DND-41 (cell line): ENCODE results near the gene NTN4.

ENCODE experiments used
- ATAC-seq: fragments of 200-7000 bp; cut with Tn5 transposase; 3 replicates; pipeline ENCODE4 v1.9.1; 2021; ENCODE audit warnings: low read depth; ENCODE audit not compliant: insufficient read depth
- DNase-seq: peaks from one replicate; pipeline ENCODE4 v3.0.0-alpha.2; 2020
- H2AFZ ChIP-seq: 2 replicates; pipeline ENCODE4 v1.6.0; 2012; ENCODE audit warnings: low read depth, low read length
- H3K27ac ChIP-seq: 2 replicates; pipeline ENCODE4 v1.5.1; 2012; ENCODE audit warnings: low read length, inconsistent platforms
- H3K27me3 ChIP-seq: fragments of 200-600 bp; sonication (generic); 2 replicates; pipeline ENCODE4 v1.6.0; 2012; ENCODE audit warnings: low read length, mild to moderate bottlenecking, inconsistent platforms; ENCODE audit not compliant: insufficient read depth, poor library complexity
- H3K36me3 ChIP-seq: 2 replicates; pipeline ENCODE4 v1.5.1; 2012; ENCODE audit warnings: low read length, inconsistent platforms; ENCODE audit not compliant: insufficient read depth
- H3K4me1 ChIP-seq: 2 replicates; pipeline ENCODE4 v1.5.1; 2012; ENCODE audit warnings: mild to moderate bottlenecking, low read length; ENCODE audit not compliant: insufficient read depth
- H3K4me2 ChIP-seq: 2 replicates; pipeline ENCODE4 v1.6.0; 2012; ENCODE audit warnings: mild to moderate bottlenecking, moderate library complexity, low read length, inconsistent platforms; ENCODE audit not compliant: insufficient read depth
- H3K4me3 ChIP-seq, 2 experiments: fragments of 200-600 bp in 1 of 2; shearing (Covaris generic) in 1 of 2; 2 replicates each; pipeline ENCODE4 v1.5.1; 2012 to 2016; ENCODE audit warnings: inconsistent platforms in 2 of 2, low read length in 2 of 2, mild to moderate bottlenecking in 2 of 2, low read depth in 1 of 2, moderate library complexity in 1 of 2
- H3K79me2 ChIP-seq: 2 replicates; pipeline ENCODE4 v1.6.0; 2012; ENCODE audit warnings: low read length, inconsistent platforms; ENCODE audit not compliant: insufficient read depth
- H3K9ac ChIP-seq: 2 replicates; pipeline ENCODE4 v1.6.0; 2012; ENCODE audit warnings: low read depth, mild to moderate bottlenecking, inconsistent platforms, low read length, moderate library complexity
- H3K9me3 ChIP-seq: 2 replicates; pipeline ENCODE4 v1.5.1; 2012; ENCODE audit warnings: low read length, moderate library complexity, mild to moderate bottlenecking, inconsistent platforms; ENCODE audit not compliant: insufficient read depth, severe bottlenecking
- H4K20me1 ChIP-seq: 2 replicates; pipeline ENCODE4 v1.6.0; 2012; ENCODE audit warnings: low read length; ENCODE audit not compliant: insufficient read depth
- EZH2 ChIP-seq: IDR thresholded peaks from 3 replicates; pipeline ENCODE4 v1.6.1; 2012; ENCODE audit warnings: borderline replicate concordance, low read depth, mild to moderate bottlenecking, moderate library complexity, low read length, inconsistent platforms; ENCODE audit not compliant: severe bottlenecking
- TF ChIP-seq, protein P1 (sequence below): IDR thresholded peaks from 2 replicates; pipeline ENCODE4 v1.5.1; 2012; ENCODE audit warnings: borderline replicate concordance, low read length, moderate library complexity, mild to moderate bottlenecking; ENCODE audit not compliant: poor library complexity, severe bottlenecking; ENCODE audit errors: extremely low read depth

The NTN4 gene

DNA sequence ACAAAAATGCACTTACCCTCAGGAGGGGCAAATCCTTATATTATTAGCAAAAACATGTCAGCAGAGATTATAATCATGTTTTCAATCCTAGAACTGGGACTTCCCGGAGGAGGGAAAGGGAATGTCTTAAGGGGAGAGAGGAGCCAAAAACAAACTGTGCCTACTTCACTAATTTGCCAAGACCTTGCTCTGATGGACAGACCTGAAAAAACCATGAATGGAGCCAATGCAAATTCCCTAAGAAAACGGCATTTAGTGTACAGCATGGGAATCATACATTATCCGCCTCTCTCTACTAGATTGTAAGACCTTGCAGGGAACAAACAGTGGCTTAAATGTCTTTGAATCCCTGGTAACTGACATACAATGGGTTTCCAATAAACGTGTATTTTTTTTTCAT, 70.4 kb downstream of the NTN4 start:
- DNase-seq (no peak), ATAC-seq (no peak)
- Histone ChIP-seq H3K36me3 (no peaks in the 10 kb centered on the region), H3K27me3 (no peaks in the 10 kb centered on the region), H3K4me2 (no peak overlapping the region), H2AFZ (no peak overlapping the region), H3K9me3 (no peaks in the 10 kb centered on the region), H3K4me3 (no peak overlapping the region), H3K27ac (no peak overlapping the region), H3K9ac (no peak overlapping the region), H3K79me2 (no peaks in the 10 kb centered on the region), H4K20me1 (no peaks in the 10 kb centered on the region), H3K4me1 (no peaks in the 10 kb centered on the region)
- TF ChIP-seq EZH2: no peak
- TF ChIP-seq, protein P1, sequence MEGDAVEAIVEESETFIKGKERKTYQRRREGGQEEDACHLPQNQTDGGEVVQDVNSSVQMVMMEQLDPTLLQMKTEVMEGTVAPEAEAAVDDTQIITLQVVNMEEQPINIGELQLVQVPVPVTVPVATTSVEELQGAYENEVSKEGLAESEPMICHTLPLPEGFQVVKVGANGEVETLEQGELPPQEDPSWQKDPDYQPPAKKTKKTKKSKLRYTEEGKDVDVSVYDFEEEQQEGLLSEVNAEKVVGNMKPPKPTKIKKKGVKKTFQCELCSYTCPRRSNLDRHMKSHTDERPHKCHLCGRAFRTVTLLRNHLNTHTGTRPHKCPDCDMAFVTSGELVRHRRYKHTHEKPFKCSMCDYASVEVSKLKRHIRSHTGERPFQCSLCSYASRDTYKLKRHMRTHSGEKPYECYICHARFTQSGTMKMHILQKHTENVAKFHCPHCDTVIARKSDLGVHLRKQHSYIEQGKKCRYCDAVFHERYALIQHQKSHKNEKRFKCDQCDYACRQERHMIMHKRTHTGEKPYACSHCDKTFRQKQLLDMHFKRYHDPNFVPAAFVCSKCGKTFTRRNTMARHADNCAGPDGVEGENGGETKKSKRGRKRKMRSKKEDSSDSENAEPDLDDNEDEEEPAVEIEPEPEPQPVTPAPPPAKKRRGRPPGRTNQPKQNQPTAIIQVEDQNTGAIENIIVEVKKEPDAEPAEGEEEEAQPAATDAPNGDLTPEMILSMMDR: no peak

DNA sequence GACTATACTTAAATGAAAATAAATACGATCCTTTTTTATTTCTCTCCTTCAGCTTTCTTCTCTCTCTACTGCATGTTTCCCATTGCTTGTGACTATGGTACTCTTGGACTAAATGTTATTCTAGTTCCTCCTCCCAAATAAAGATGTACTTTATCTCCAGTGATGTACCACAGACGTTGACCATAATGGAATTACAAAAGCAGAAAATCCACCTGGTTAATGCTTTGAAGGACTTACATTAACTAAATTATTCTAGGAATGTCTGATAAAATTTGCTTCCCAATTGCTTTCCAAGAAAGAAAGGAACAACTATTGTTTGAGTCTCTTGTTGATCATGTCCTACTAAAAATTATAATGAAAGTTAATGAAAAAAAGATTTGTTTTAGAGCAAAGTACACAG, 71.8 kb downstream of the NTN4 start:
- no peak overlapping the region for H3K4me3 ChIP-seq
- no peaks in the 10 kb centered on the region for H3K4me1 ChIP-seq
- no peaks in the 10 kb centered on the region for H3K36me3 ChIP-seq
- no peak overlapping the region for H3K9ac ChIP-seq
- H3K27ac ChIP-seq: no peak overlapping the region
- H3K4me2 ChIP-seq: no peak overlapping the region
- no peaks in the 10 kb centered on the region for H3K27me3 ChIP-seq
- no peaks in the 10 kb centered on the region for H4K20me1 ChIP-seq
- ATAC-seq: no peak
- no peak overlapping the region for H2AFZ ChIP-seq
- H3K79me2 ChIP-seq: no peaks in the 10 kb centered on the region
- no peaks in the 10 kb centered on the region for H3K9me3 ChIP-seq
- no peak for DNase-seq
- TF ChIP-seq EZH2: no peak
- TF ChIP-seq, protein P1: no peak

DNA sequence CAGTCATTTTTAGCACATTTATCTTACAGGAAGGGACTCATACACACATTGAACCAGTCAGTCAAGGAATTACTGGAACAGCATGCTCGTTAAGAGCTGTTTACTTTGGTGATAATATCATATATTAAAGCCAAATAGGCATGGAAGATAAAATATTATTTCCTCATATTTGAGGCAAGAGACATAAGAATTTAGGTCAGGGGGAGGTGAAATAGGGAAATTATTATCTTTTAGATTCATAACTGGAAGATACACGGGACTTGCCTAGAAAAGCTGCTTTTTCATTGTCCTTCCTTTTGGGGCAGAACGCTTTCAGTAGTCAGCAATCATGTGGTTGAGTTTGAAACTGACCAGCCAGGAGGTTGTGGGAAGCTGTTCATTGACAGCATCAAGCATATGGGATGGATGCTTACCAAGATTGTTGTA, 72.5 kb downstream of the NTN4 start:
- H3K27ac ChIP-seq: no peak overlapping the region
- no peaks in the 10 kb centered on the region for H4K20me1 ChIP-seq
- no peaks in the 10 kb centered on the region for H3K4me1 ChIP-seq
- DNase-seq (no peak), ATAC-seq (no peak)
- TF ChIP-seq EZH2: no peak
- H3K4me2 ChIP-seq: no peak overlapping the region
- no peaks in the 10 kb centered on the region for H3K27me3 ChIP-seq
- no peaks in the 10 kb centered on the region for H3K79me2 ChIP-seq
- H3K36me3 ChIP-seq: no peaks in the 10 kb centered on the region
- no peak overlapping the region for H2AFZ ChIP-seq
- no peaks in the 10 kb centered on the region for H3K9me3 ChIP-seq
- no peak overlapping the region for H3K9ac ChIP-seq
- no peak overlapping the region for H3K4me3 ChIP-seq

DNA sequence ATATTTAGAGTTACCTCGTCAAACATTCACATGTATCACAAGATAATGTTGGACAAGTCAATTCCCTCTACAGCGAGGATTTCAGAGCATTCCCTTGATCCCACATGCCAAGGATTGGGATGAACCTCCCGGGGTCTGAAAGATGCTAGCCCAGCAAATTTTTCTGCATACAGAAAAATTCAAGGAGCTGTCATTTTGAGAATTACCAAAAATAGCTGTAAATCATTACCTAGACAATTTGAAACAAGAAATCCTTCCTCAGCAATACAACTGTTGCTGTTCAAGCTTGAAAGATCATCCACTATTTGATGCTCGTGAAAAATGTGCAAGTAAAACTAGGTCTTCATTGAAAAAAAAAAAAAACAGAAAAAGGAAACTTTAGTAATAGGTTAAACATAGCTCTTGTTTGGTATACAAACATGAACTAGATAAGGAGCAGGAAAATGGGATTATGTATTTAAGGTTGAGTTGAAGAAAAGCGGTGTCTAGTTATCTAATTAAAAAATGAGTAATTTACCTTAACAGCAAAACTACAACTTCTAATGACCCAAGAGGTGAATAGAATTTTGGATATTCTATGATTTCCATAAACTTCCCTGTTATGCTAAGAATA, 73.1 kb downstream of the NTN4 start:
- Histone ChIP-seq H3K4me1 (no peaks in the 10 kb centered on the region), H3K27ac (no peak overlapping the region), H4K20me1 (no peaks in the 10 kb centered on the region), H3K36me3 (no peaks in the 10 kb centered on the region), H3K4me3 (no peak overlapping the region), H2AFZ (no peak overlapping the region), H3K9ac (no peak overlapping the region), H3K9me3 (no peaks in the 10 kb centered on the region), H3K79me2 (no peaks in the 10 kb centered on the region), H3K27me3 (no peaks in the 10 kb centered on the region), H3K4me2 (no peak overlapping the region)
- TF ChIP-seq, protein P1: no peak
- no peak for TF ChIP-seq EZH2
- DNase-seq (no peak), ATAC-seq (no peak)
